K562 (cell line): Measurements from ENCODE around the gene BCL2L13. TPM values are rescaled to one million over a fixed set of nuclear protein-coding genes. Genes with fewer than 3 reads are reported as not detected.
"Not testable (repeated sequence)": the region's sequence is repeated elsewhere in the genome, so short reads cannot be mapped to it uniquely, and the experiment has no call there.

Experiments
- ATAC-seq: fragments of 200-7000 bp; cut with Tn5 transposase; 3 replicates; pipeline ENCODE4 v1.9.1; 2020; ENCODE audit warnings: moderate library complexity
- BruUV-seq: library from RNA; stranded (reverse); fragments of 400-500 nt; replicated peaks from 2 replicates; lab custom pipeline; 2021; lab: Mats Ljungman, UMichigan
- CTCF ChIA-PET: fragments of 300-600 bp; formaldehyde crosslinking; extraction: SDS; loops from one replicate; lab custom pipeline; 2021; ENCODE audit warnings: low intra/inter-chr PET ratio; lab: Yijun Ruan, JAX
- POLR2A ChIA-PET: fragments of 300-600, 350-650 bp; sonication (Branson Sonifier 250); formaldehyde crosslinking; extraction: SDS; loops from one replicate; lab custom pipeline; 2021; ENCODE audit warnings: antibody characterized with exemption, inconsistent platforms; lab: Yijun Ruan, JAX
- DNase-seq, 4 experiments: peaks; one replicate each; pipeline versions ENCODE4 v3.0.0 to v3.0.0-alpha.2; 2011 to 2018; ENCODE audit warnings: low spot score in 3 of 4, mixed read lengths in 3 of 4; ENCODE audit errors: extremely low read depth in 1 of 4
- FAIRE-seq: peaks from 2 replicates; lab custom pipeline; 2011; peaks lifted over from hg19 to GRCh38; lab: Jason Lieb, UNC
- H2AFZ ChIP-seq: 2 replicates; pipeline ENCODE4 v1.6.0; 2011; ENCODE audit warnings: low read depth, low read length, control low read depth, inconsistent platforms
- H3K27ac ChIP-seq: fragments of 200-600 bp; 3 replicates; pipeline ENCODE4 v1.8.0; 2011; ENCODE audit warnings: low read depth, mild to moderate bottlenecking, control low read depth, inconsistent platforms, low read length, moderate library complexity, mixed read lengths; ENCODE audit errors: extremely low read depth
- H3K27me3 ChIP-seq, 2 experiments: fragments of 300-600 bp in 1 of 2; 2 replicates in 1 of 2; 3 replicates in 1 of 2; pipeline versions ENCODE4 v1.6.0 to v1.8.0; 2011; ENCODE audit warnings: inconsistent platforms in 2 of 2, low read length in 2 of 2, mild to moderate bottlenecking in 1 of 2, mixed read lengths in 1 of 2, moderate library complexity in 1 of 2; ENCODE audit not compliant: control insufficient read depth in 2 of 2, insufficient read depth in 2 of 2
- H3K36me3 ChIP-seq: fragments of 300-600 bp; 3 replicates; pipeline ENCODE4 v1.8.0; 2011; ENCODE audit warnings: mild to moderate bottlenecking, low read length, inconsistent platforms; ENCODE audit not compliant: control insufficient read depth, insufficient read depth
- H3K4me1 ChIP-seq, 2 experiments: fragments of 200-600 bp in 1 of 2; replicated peaks in 1 of 2; 2 replicates in 1 of 2; 3 replicates in 1 of 2; pipeline versions ENCODE4 v1.5.1 to v1.8.0; 2011; ENCODE audit warnings: inconsistent platforms in 2 of 2, low read length in 2 of 2, mild to moderate bottlenecking in 1 of 2, mixed read lengths in 1 of 2, moderate library complexity in 1 of 2; ENCODE audit not compliant: control insufficient read depth in 2 of 2, insufficient read depth in 2 of 2
- H3K4me2 ChIP-seq: 2 replicates; pipeline ENCODE4 v1.6.1; 2011; ENCODE audit warnings: low read length, control low read depth, inconsistent platforms, mixed read lengths; ENCODE audit not compliant: insufficient read depth
- H3K4me3 ChIP-seq: fragments of 200-600 bp; sonication (generic), shearing (Covaris generic); 2 replicates; pipeline ENCODE4 v1.5.1; 2016; ENCODE audit warnings: control low read depth, inconsistent platforms
- H3K79me2 ChIP-seq: fragments of 200-600 bp; 3 replicates; pipeline ENCODE4 v1.8.0; 2011; ENCODE audit warnings: low read length, inconsistent platforms; ENCODE audit not compliant: control insufficient read depth, insufficient read depth
- H3K9ac ChIP-seq, 2 experiments: 2 replicates each; pipeline versions ENCODE4 v1.6.0 to v1.6.1; 2011; ENCODE audit warnings: low read depth in 2 of 2, low read length in 2 of 2, control low read depth in 1 of 2, inconsistent platforms in 1 of 2, mild to moderate bottlenecking in 1 of 2, mixed read lengths in 1 of 2; ENCODE audit not compliant: insufficient read depth in 1 of 2
- H3K9me1 ChIP-seq: one replicate; pipeline ENCODE4 v1.6.0; 2011; ENCODE audit warnings: inconsistent platforms, mild to moderate bottlenecking, low read length, moderate library complexity; ENCODE audit not compliant: control insufficient read depth, insufficient read depth
- H3K9me3 ChIP-seq: replicated peaks from 2 replicates; pipeline ENCODE4 v1.5.1; 2011; ENCODE audit warnings: low read depth, low read length, inconsistent platforms; ENCODE audit not compliant: control insufficient read depth, insufficient read depth
- H4K20me1 ChIP-seq: replicated peaks from 2 replicates; pipeline ENCODE4 v1.6.1; 2011; ENCODE audit warnings: low read length, inconsistent platforms, mixed read lengths; ENCODE audit not compliant: control insufficient read depth, insufficient read depth
- C11orf30 ChIP-seq: fragments of 450-650 bp; IDR thresholded peaks from 2 replicates; pipeline ENCODE4 v1.6.1; 2016; ENCODE audit warnings: low read depth, mild to moderate bottlenecking
- FIP1L1 ChIP-seq: fragments of 200-400 bp; formaldehyde crosslinking; IDR thresholded peaks from 2 replicates; pipeline ENCODE4 v1.6.1; 2018; ENCODE audit warnings: mild to moderate bottlenecking, low read depth, low read length; ENCODE audit not compliant: poor library complexity, severe bottlenecking
- MAFG ChIP-seq: fragments of 450-650 bp; conservative IDR thresholded peaks from 2 replicates; pipeline ENCODE4 v1.6.1; 2016; ENCODE audit warnings: missing genetic modification characterization, missing compliant biosample characterization
- ZNF121 ChIP-seq: sonication (generic); formaldehyde crosslinking; conservative IDR thresholded peaks from 2 replicates; pipeline ENCODE4 v1.8.0; 2022; ENCODE audit warnings: missing genetic modification reagents
- ZNF316 ChIP-seq: fragments of 450-650 bp; IDR thresholded peaks from 2 replicates; pipeline ENCODE4 v1.6.1; 2016
- WGBS: fragments of 100-300 bp; shearing (Covaris generic); methylation state at CpG from one replicate; pipeline ENCODE4 v1.1.6; 2016; ENCODE audit warnings: low coverage, mixed read lengths; ENCODE audit not compliant: insufficient coverage; ENCODE audit errors: missing lambda C conversion rate; 5-methylcytosine and 5-hydroxymethylcytosine counted together
- in situ Hi-C: fragments of 300-500 bp; cut with MboI; formaldehyde crosslinking; loops from 4 replicates; pipeline ENCODE4 v1.15.0; 2018; ENCODE audit warnings: inconsistent platforms, mixed read lengths
- intact Hi-C: fragments of 100-400 bp; cut with micrococcal nuclease; formaldehyde crosslinking; loops from 2 replicates; pipeline ENCODE4 v1.14.2; 2022
- polyA plus RNA-seq, 8 experiments: library from polyadenylated mRNA; depleted of rRNA in 4 of 8; stranded (reverse) in 5 of 8; unstranded in 3 of 8; fragments of >200 nt; fragmentation: Nextera tagmentation in 2 of 8; fragmentation: Illumina TruSeq in 1 of 8; extraction: Ambion mirVana in 2 of 8; extraction: Trizol in 1 of 8; gene quantifications; 2 replicates each; pipeline versions ENCODE4 v1.2.1 to v1.2.3, GENCODE V29; 2011 to 2014; ENCODE audit warnings: inconsistent platforms in 1 of 8, missing spikeins in 1 of 8
- total RNA-seq, 7 experiments: library from RNA; depleted of rRNA in 6 of 7; stranded (reverse); fragments of >200 nt in 6 of 7; fragmentation: Illumina TruSeq in 2 of 7; extraction: Trizol in 2 of 7; gene quantifications; 2 replicates each; pipeline versions ENCODE4 v1.2.1 to v1.2.3, GENCODE V29; 2011 to 2021; ENCODE audit warnings: low replicate concordance in 1 of 7

The BCL2L13 gene
- total and polyA plus RNA-seq, 9 of the 15 experiments (the other 6 are each of a cell fraction or from before 2014, with no cell fraction given) = 41.5 to 63.4 (median 56.5) TPM

DNA sequence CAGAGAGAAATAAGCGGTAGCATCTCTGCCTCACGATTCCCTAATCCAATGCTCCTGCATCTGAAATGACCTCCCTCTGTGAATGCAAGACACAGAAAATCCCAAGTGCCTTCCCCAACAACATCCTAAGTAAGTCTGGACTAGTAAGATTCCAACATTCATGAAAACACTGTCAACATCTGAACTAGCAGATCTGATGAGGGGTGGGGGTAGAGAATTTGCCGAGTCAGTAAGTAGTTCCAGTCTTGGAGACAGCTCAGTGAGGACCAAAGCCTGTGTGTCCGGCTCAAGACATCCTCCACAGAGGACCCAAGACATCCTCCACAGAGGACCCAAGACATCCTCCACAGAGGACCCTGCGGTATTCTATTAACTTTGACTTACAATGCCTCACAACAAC is 126.3 kb downstream of the BCL2L13 start:
- H3K4me2 ChIP-seq, H2AFZ ChIP-seq, H3K27ac ChIP-seq, in situ Hi-C loops, H3K9ac ChIP-seq, H3K27me3 ChIP-seq, H3K9me3 ChIP-seq, ATAC-seq, intact Hi-C loops, H3K36me3 ChIP-seq: not testable (repeated sequence)
- POLR2A ChIA-PET = interaction anchor here (0.8 to 1.3 kb wide), 3 partner anchors 14 to 315 kb away, joined by 3 to 4 read pairs (median 3); no protein-coding TSS in a partner anchor
- WGBS = 61% methylated on average over 5 of the region's 5 CpGs
- TF ChIP-seq C11orf30 (peak; percentile 77), ZNF316 (peak; percentile 78), MAFG (peak; percentile 54)
- TF ChIP-seq, all 486 proteins: peak for 3; not testable (repeated sequence) for 483
- H3K9me1 ChIP-seq, DNase-seq, BruUV-seq, H3K4me3 ChIP-seq, CTCF ChIA-PET: not testable (repeated sequence)
- peak; percentile 32 for FAIRE-seq
- H3K79me2 ChIP-seq = peaks cover 76% of the 10 kb centered on the region
- H3K4me1 ChIP-seq = peaks cover 0 to 17% of the 10 kb centered on the region in 2 experiments; a peak in 3 of 5 replicates
- peaks cover 37% of the 10 kb centered on the region for H4K20me1 ChIP-seq

GRCh38 chr22:17767233-17768065 is 128.9 kb downstream of the BCL2L13 start:
- Histone ChIP-seq H4K20me1 (peaks cover 51% of the 10 kb centered on the region), H3K4me2 (no peak overlapping the region), H3K4me1 (peaks cover 0 to 31% of the 10 kb centered on the region in 2 experiments; a peak in 3 of 5 replicates), H3K9ac (no peak overlapping the region), H3K36me3 (peaks cover 14% of the 10 kb centered on the region; the same call in 2 of the 3 replicates), H3K9me3 (no peaks in the 10 kb centered on the region), H2AFZ (no peak overlapping the region), H3K27ac (no peak overlapping the region), H3K79me2 (peaks cover 82% of the 10 kb centered on the region), H3K4me3 (no peak overlapping the region), H3K27me3 (no peaks in the 10 kb centered on the region)
- FAIRE-seq (peak; percentile 49), ATAC-seq (no peak), DNase-seq (no peak)
- intact Hi-C loops = no loop called here
- ChIA-PET CTCF (no interaction called here), POLR2A (interaction anchor here (0.6 to 1.1 kb wide), 4 partner anchors 12 to 69 kb away, joined by 3 read pairs; no protein-coding TSS in a partner anchor)
- 79% methylated on average over 14 of the region's 14 CpGs for WGBS
- BruUV-seq = no TSS peak
- TF ChIP-seq ZNF121 (CRISPR knock-in tag) (peak; percentile 80), FIP1L1 (no peak)
- TF ChIP-seq, all 486 proteins: peak for 1
- in situ Hi-C loops = no loop called here
- no peaks in the 10 kb centered on the region for H3K9me1 ChIP-seq
